ENCODE data around the gene CDK9.
A peak's percentile ranks its signal among the peaks of the same experiment; 100 is the strongest.

Gene CDK9

DNA sequence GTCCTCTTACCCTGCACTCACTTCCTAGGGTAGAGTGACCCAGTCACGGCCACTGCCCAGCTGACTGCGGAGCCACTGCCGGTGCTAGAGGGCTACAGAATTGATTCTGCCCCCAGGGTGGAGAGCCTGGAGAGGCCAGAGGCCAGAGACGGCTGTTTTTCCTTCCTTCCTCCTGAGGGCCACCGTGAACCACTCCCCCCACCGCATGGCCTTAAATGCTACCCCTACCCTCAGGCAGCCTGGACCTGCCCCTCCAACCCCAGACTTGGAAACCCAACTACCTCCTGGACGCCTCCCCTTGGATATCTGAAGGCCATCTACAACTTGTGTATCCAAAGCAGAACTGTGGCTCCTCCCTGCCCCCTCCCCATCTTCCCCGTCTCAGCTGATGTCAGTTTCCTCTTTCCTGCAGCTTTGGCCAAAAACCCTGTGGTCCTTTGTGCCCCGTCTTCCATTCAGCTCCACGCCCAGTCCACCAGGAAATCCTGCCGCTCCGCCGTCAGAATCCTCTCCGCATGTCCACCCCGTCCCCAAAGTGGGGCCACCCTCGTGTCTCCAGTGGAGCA is 23.6 kb upstream of the CDK9 start:
- DNase-seq, result no peak

DNA sequence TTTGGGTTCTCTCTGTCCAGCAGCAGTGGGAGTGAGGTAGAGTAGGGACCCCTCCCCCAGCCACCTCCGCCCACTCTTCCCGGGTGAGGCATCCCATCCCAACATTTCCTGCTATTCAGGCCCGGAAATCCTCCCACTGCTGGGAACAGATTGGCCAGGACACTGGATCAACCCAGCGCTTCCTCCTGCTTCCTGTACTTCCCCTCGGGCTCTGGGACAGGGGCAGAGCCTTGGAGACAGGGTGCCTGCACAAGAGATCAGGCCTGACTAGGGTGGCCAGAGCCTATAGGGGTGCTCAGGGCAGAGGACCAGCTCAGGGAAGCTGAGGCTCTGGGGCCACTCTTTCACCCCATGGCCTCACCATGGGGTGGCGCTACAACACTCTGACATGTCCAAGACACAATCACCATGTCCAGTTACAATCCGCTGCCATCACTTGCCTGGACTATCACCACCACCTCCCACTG is 21.9 kb upstream of the CDK9 start:
- peak; percentile 27 for DNase-seq

DNA sequence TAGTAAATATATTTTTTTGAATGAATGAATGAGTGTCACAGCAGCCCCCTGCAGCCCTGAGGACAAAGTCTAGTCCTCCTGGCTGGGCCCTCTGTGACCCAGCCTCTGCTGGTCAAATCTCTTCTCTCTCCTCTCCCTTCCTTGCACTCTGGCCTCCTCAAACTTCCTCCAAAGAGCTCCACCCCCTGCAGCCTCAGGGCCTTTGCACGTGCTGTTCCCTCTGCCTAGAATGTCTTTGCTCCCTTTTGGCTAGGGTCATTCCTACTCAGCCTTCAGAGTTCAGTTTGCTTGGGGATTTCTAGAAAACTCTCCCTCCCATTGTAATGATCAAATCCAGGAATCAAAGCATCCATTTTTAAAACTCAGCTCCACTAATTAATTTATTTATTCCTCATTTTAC is 20.4 kb upstream of the CDK9 start:
- no peak for DNase-seq

DNA sequence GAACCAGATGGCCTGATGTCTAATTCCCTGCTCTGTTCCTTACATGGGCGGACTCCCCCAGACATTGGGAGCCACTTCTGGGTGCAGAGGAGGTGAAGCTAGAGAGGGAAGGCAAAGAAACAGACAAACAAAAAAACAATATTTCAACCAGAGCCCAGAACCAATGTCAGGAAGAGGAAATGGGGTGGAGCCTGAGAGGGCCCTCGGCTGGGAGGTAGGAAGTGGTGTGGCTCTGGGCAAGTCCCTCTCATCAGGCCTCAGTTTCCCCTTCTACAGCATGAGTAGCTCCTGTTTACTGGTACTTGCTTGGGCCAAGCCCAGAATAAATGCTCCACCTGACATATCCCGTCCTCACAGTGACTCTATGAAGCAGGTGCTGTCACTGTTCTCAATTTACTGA is 18.4 kb upstream of the CDK9 start:
- DNase-seq, result no peak

DNA sequence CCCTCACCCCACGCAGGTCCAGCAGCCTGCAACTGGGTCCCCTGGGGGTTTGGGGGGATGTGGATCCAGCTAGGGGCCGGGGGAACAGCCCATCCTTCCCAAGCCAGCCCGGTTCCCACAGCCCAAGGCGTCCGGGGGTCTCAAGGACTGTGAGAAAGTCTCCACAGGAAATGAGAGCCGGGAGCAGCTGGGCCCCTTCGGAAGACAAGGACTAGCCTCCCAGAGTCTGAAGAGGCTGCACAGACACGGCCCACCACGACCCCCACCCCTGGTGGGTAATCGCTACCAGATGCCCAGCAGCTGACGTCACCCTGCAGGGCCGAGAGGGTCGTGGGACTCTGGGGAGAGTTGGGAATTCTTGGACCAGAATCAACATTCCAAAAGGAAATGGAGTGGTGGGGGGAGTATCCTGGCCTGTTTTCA is 17.9 kb upstream of the CDK9 start:
- DNase-seq, result no peak

DNA sequence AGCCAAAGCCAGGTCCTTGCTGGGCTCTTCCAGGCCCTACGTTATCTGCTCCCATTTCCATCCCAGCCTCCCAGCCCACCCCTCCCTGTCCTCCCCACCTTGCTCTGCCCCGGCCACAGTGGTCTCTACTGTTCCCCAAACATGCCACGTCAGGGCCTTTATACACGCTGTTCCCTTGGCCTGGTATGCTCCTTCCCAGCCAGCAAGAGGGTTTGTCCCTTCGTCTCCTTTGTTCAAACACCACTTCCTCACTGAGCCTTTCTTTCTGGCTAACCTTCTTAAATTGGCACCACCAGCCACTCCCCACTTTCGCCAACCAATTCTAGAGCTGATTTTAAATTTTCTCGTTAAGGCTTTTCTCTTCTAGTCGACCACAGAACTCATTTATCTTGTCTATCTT is 17.1 kb upstream of the CDK9 start:
- no peak for DNase-seq

DNA sequence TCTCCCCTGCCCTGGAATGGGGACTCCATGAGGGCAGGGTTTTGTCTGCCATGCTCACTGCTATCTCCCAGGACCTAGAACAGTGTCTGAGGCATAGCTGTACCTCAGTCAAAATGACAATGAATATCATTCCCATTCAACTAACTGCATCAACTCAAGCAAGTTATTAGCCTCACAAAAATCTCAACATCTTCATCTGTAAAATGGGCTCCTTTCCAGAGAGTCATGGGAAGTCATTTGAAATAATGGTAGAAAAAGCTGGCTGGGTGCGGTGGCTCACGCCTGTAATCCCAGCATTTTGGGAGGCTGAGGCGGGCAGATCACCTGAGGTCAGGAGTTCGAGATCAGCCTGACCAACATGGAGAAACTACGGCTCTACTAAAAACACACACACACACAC is 16.7 kb upstream of the CDK9 start:
- no peak for DNase-seq

DNA sequence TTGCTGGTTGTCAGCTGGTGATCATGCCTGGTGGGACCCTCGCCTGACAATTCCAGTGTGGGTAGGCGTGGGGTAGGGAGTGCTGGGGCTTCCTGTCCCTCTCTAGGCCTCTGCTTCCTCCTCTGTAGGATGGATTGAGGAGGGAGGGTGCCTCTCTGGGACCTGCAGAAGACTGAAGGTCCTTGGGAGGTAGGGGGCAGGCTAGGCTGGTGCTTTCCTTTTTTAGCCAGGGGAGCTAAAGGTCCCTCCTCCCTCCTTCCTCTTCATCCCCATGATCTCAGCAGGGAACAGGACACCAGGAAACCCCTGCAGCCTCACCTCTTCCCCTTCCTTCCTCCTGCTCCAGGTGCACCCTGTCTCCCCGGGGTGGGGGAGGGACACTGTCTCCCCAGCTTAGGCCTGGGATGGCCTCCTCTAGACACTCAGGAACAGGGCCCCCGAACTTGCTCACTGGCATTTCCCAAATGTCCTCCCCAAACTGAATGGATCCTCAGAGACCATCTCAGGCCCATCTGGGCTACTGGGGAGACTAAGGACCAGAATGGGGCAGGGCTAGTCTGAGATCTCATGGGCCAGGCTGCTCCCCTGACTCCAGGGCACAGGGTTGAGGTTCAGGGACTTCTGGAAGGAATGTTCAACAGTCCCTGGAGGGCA is 15.8 kb upstream of the CDK9 start:
- DNase-seq, result no peak

DNA sequence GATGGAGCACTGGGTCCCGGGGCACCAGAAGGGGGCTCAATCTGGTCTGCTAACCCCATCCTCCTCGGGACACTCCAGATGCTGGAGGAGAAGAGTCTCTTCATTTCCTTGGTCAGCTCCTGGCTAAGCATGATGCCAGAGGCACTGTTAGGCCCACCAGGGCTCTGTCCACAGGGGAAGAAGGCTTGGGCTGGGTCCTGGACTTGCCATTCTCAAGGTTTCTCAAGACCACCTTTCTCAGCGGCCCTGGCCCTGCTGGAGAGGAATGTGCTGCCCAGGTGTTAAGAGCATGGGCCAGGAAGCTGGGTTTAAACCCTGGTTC is 15.3 kb upstream of the CDK9 start:
- no peak for DNase-seq

DNA sequence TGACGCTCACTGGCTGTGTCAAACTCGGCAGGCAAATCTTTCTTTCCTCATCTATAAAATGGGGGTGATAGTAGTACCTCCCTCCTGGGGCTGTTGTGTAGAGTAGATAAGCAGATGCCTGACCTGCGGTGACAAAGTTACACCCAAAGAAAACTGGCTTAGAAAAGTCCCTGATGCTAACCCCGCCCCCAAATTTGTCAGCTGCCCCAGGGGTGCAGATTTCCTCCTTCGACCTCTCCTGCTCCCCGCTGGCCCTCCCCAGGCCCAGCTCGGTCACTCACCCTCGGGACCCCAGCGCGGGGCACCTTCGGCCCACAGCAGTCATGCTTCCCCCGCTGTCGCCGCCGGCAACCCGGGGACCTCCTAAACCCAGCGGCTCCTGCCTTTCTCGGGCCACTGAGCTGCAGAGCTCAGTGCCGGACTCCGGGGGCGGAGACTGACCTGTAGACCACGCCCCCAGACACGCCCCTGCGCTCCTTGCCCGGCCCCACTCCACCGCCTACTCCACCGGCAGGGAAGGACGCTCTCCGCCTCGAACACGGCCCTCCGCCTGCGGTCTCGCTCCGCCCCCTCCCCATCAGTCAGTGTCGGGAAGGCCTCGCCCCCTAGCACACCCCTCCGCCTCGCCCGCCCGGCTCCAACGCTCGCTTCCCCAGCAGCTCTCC is 14.8 kb upstream of the CDK9 start:
- peak; percentile 96 for DNase-seq

DNA sequence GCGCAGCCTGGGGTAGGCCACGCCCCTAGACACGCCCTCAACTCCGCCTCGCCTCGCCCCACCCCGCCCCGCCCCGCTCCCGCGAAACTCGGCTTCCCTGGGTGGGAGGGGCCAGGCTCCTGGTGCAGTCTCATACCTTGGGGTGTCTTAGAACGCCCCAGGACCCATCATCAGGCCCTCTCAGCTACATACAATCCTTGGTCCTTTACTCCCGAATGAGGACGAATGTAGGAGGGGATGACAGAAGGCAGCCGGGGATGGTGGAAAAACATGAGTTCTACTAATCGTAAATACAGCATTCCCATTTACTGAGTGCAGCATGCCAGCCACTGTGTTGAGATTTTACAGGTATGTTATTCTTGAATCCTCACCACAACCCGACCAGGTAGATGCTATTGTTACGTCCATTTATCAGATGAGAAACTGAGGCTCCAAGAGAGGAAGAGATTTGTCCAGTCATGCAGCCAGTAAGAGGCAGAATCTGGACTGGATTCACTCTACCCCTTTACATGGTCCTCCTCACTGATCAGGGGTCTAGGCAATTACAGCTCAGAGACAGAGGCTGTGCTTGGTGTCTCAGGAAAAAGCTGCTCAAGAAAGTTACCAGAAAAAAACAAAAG is 14.2 kb upstream of the CDK9 start:
- no peak for DNase-seq

DNA sequence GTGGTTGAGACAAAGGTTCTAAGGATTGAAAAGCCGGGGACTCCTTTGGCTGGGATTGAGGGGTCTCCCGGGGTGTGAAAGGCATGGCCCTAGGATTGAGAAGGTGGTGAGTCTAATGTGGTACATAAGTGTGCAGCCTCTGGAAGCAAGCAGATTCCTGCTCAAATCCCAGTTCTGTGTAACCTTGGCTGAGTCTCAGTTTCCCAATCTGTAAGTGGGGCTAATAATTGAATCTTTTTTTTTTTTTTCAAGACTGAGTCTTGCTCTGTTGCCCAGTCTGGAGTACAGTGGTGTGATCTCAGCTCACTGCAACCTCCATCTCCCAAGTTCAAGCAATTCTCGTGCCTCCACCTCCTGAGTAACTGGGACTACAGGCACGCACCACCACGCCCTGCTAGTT is 13.2 kb upstream of the CDK9 start:
- DNase-seq, result no peak

DNA sequence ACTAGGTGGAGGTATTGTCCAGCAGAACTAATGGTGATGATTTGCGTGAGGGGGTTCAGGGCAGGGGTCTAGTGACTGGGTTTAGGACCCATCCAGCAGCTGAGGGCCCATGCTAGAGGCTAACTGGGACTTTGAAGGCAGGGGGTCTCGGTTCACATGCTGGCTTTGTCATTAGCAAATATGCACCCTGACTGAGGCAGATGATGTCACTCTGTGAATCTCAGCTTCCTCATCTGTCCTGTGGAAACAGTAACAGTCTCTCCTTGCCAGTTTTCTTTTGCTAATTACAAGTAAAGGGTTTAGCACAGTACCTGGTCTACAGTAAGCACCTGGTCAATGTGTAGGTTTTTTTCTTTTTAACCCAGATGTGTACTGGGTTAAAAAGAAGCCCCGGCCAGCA is 12.6 kb upstream of the CDK9 start:
- DNase-seq, result no peak

DNA sequence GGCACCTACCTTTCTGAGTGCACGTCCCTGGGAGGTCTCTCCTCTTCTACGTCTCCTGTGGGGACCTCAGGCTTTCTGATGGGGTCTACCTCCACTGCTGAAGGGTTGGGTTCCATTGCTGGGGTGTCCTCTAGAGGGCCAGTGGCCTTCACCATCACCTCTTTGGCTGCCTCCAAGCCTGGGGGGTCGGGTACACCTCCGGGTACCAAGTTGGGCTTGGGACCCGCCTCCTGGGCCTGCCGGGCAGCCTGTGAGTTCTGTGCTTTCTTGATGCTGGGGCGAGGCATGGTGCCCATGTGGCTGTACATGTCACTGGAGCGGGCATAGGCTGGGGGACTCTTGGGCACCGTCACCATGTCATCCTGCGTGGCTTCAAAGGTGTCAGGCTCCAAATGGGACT is 11.9 kb upstream of the CDK9 start:
- no peak for DNase-seq

DNA sequence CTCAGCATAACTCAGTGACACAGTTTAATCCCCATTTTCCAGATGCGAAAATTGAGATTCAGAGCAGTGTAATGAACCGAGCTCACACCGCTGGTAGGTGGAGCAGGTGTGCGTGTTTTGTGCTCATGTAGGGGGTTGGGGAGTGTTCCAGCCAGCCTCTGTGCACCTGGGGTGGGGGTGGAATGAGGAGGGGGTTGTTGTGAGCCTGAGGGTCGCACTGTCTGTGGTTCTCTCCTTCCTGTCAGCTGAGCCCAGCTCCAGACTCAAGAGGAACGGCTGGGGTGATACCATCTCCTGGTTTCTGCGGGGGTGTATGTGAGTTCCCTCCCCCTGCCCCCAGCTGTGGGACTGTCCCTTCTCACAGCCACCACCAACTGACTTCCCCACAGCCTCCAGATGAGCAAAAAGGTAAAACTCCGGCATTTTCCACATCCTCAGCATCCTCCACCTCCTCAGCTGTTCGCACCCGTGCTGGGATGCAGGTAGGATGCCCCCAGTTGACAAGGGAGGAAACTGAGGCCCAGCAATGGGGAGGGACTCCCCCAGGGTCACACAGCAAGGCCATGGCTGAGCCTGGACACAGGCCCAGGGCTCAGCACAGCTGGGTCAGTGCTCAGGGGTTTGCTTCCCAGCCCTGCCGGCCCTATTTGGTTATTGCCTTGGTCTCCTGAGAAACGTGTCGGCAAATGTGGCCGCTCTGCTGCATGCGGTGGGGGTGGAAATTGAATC is 9.5 kb upstream of the CDK9 start:
- DNase-seq, result peak; percentile 70

DNA sequence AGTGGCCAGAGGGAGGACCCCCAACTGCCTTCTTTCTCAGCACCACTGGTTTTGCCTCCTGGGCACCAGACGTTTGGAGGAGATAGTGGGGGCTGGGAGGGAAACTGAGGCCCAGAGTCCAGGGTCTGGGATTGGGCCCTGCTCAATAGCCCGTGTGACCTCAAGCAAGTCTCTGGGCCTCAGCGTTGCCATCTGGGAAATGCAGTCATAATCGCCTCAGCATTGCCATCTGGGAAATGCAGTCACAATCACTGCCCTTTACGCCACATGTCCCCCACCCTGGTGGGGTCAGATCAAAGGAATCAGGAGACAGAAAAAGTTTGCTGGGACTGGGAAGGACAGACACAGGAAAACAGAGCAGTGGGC is 8.9 kb upstream of the CDK9 start:
- peak; percentile 44 for DNase-seq

DNA sequence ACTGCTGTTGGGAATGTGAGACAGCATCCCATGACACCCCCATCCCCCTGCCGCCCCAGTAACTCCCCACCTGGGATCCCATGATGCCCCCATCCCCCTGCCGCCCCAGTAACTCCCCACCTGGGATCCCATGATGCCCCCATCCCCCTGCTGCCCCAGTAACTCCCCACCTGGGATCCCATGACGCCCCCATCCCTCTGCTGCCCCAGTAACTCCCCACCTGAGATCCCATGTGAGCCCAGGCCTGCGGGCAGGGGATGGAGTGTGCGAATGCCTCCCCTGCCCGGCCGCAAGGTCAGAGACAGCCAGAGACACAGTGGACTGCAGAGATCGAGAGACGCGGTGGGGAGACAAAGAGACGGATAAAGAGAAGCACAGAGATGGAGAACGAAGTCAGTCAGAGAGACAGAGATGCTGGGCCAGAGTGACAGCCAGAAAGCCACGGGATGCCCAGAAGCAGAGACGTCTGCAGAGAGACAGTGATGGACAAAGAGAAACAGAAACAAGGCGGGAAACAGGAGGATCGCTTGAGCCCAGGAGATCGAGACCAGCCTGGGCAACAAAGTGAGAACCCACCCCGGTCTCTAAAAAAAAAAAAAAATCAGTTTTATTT is 8.4 kb upstream of the CDK9 start:
- DNase-seq, result no peak

DNA sequence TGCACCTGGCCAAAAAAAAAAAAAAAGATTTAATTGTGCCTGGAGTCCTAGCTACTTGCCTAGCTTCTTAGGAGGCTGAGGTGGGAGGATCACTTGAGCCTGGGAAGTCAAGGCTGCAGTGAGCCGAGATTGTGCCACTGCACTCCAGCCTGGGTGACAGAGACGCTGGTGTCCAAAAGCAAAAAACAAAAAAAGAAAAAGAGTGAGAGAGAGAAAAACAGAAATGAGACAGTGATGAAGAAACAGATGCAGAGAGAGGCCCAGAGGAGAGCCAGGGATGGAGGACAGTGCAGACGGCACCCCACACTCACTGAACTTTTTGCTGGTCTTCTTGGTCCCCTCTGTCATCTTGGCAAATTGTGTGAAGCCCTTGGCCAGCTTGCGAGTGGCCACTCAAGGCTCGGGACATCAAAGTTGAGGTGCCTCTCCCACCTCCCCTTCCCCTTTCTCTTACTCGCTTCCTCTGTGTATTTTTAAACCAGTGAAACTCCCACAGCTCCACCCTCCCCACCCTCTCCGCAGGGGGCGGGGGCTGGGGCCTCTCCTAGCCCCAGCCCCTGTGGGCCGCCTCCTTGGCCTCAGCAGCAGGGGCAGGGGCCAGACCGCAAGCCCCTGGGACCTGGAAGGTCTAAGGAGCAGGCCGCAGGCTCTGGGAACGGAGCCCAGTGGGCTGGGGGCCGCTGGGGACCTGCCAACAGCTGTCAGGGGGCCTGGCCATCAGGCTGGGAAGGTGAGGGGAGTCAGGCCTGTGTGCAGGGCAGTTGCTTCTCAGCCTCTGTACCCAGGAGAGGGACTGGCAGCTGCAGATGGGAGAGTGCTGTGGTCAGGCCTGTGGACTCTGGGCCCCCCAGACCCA is 7.3 kb upstream of the CDK9 start, which contains the start of gene SH2D3C:
Gene SH2D3C (minus strand): TSS at position 387 of the 856 bp plus-strand sequence. CDS start 39 bp downstream, at position 348.
- peak; percentile 53 for DNase-seq

DNA sequence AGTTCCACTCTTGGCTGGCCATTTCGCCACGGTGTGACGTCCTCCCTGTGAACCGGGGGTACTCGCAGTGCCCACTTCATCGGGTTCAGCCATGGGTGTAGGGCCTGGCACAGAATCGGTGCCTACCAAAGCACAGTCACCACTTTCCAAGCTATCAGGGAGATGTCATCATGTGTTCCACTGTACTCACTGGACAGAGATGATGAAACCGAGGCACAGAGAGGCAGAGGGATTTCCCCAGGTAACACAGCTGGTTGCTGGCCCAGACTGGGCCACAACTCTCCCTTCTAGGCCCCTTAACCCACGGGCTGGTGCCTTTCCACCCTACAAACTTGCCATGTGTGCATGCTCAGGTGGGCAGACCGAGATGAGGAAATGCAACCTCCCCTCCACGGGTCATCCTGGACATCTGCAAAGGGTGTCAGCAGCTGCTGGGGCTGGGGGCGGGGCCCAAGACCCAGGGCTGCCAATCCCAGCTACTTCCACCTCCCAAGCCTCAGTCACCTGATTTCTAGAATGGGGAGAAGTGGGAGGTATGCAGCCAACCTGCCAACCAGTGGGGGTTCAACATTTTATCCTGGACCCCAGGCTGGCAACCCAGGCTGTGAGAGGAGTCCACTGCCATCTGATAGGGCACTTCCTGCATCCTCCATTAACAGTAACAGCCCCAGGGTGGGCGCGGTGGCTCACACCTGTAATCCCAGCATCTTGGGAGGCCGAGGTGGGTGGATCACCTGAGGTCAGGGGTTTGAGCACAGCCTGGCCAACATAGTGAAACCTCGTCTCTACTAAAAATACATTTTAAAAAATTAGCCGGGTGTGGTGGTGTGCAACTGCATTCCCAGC is 6.5 kb upstream of the CDK9 start:
- DNase-seq, result peak; percentile 67

DNA sequence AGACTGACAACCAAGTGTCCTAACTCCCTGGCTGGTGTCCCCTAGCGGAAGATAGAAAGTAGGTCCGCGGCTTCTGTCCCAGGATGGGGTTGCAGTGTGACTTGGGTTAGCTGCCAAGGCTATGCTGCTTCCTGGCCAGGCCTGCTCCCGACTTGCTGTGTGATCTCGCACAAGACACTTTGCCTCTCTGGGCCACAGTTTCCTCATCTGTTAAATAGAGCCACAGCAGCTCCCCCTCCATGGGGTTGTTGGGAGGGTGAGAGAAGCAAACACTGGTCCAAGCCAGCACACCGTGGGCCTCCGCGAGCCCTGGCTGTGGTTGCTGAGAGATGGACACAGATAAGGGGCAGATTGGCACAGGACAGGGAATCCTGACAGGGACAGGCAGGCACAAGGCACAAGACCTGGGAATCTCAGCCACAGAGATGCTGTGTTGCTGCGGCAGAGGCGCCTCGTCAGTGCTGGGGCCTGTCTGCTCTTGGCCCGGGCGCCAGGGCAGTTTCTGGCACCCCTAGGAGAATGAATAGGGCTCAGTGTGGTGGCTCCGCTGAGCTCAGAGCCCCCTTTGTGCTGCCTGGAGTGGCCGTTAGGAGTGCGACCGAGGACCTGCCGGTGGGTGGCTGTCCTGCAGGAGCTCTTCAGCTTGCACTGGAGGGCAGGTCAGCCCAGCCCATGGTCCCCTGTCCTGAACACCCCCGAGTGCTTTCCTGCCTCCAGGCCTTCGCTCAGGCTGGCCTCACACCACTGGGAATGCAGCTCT is 5.5 kb upstream of the CDK9 start:
- no peak for DNase-seq

Data from stimulated activated naive CD4-positive, alpha-beta T cell treated with Interleukin-2 at 50 U/mL for 16 hours (primary cell).